GM23338 (cell line): ENCODE data around the gene SEPTIN7. TPM values are rescaled to one million over a fixed set of nuclear protein-coding genes. Genes with fewer than 3 reads are reported as not detected.

Experiments
- ATAC-seq: fragments of 200-7000 bp; cut with Tn5 transposase; 3 replicates; pipeline ENCODE4 v1.9.1; 2020
- DNase-seq: peaks from one replicate; pipeline ENCODE4 v3.0.0-alpha.2; 2015; ENCODE audit warnings: low spot score
- H2AFZ ChIP-seq: fragments of 200-600 bp; sonication (generic); 2 replicates; pipeline ENCODE4 v1.8.0; 2016; ENCODE audit warnings: antibody characterized with exemption, mild to moderate bottlenecking, moderate library complexity
- H3F3A ChIP-seq: fragments of 200-600 bp; sonication (generic); replicated peaks from 2 replicates; pipeline ENCODE4 v1.8.0; 2017; ENCODE audit warnings: antibody characterized with exemption, mixed run types, low read depth
- H3K27ac ChIP-seq: fragments of 200-600 bp; sonication (generic); 2 replicates; pipeline ENCODE4 v1.6.1; 2016; ENCODE audit warnings: low read depth
- H3K27me3 ChIP-seq: fragments of 200-600 bp; sonication (generic); 2 replicates; pipeline ENCODE4 v1.8.0; 2016; ENCODE audit warnings: mild to moderate bottlenecking, mixed run types, moderate library complexity; ENCODE audit not compliant: insufficient read depth
- H3K36me3 ChIP-seq: fragments of 200-600 bp; sonication (generic); 2 replicates; pipeline ENCODE4 v1.8.0; 2016; ENCODE audit warnings: mild to moderate bottlenecking; ENCODE audit not compliant: insufficient read depth
- H3K4me1 ChIP-seq: fragments of 200-600 bp; sonication (generic); 2 replicates; pipeline ENCODE4 v1.8.0; 2016; ENCODE audit warnings: mild to moderate bottlenecking, moderate library complexity; ENCODE audit not compliant: insufficient read depth
- H3K4me2 ChIP-seq: fragments of 200-600 bp; sonication (generic); 2 replicates; pipeline ENCODE4 v1.7.1; 2017; ENCODE audit warnings: mixed run types
- H3K4me3 ChIP-seq: fragments of 200-600 bp; sonication (generic); 2 replicates; pipeline ENCODE4 v1.6.1; 2016; ENCODE audit warnings: mixed run types
- H3K79me2 ChIP-seq: fragments of 200-600 bp; sonication (generic); replicated peaks from 2 replicates; pipeline ENCODE4 v1.8.0; 2017; ENCODE audit warnings: mild to moderate bottlenecking; ENCODE audit not compliant: insufficient read depth
- H3K9me2 ChIP-seq: fragments of 200-600 bp; sonication (generic); 2 replicates; pipeline ENCODE4 v1.8.0; 2017; ENCODE audit not compliant: insufficient read depth
- H4K20me1 ChIP-seq: fragments of 200-600 bp; sonication (generic); replicated peaks from 2 replicates; pipeline ENCODE4 v1.8.0; 2017; ENCODE audit warnings: mild to moderate bottlenecking; ENCODE audit not compliant: insufficient read depth
- H3K27ac Mint-ChIP-seq: 2 replicates; pipeline ENCODE4 v1.8.0; 2020; ENCODE audit warnings: inconsistent platforms, mild to moderate bottlenecking, moderate library complexity, mixed read lengths
- H3K27me3 Mint-ChIP-seq: 3 replicates; pipeline ENCODE4 v1.8.0; 2022; ENCODE audit warnings: low read depth, mild to moderate bottlenecking, moderate library complexity, mixed read lengths, inconsistent platforms; ENCODE audit not compliant: insufficient read depth, poor library complexity
- H3K36me3 Mint-ChIP-seq: 3 replicates; pipeline ENCODE4 v1.8.0; 2021; ENCODE audit warnings: low read depth, mild to moderate bottlenecking, inconsistent platforms, moderate library complexity, mixed read lengths
- H3K4me1 Mint-ChIP-seq: 3 replicates; pipeline ENCODE4 v1.8.0; 2020; ENCODE audit warnings: mild to moderate bottlenecking, inconsistent platforms, mixed read lengths
- H3K4me3 Mint-ChIP-seq: 3 replicates; pipeline ENCODE4 v1.8.0; 2021; ENCODE audit warnings: moderate library complexity, mild to moderate bottlenecking, inconsistent platforms, mixed read lengths
- H3K9me3 Mint-ChIP-seq: 3 replicates; pipeline ENCODE4 v1.8.0; 2020; ENCODE audit warnings: moderate library complexity, mild to moderate bottlenecking, inconsistent platforms, mixed read lengths
- EZH2phosphoT487 ChIP-seq: fragments of 200-600 bp; sonication (generic); IDR thresholded peaks from one replicate; pipeline ENCODE4 v1.8.1; 2018; ENCODE audit warnings: antibody characterized with exemption; ENCODE audit not compliant: unreplicated experiment
- JUNB ChIP-seq: IDR thresholded peaks from one replicate; pipeline ENCODE4 v1.6.1; 2016; ENCODE audit warnings: antibody characterized with exemption; ENCODE audit not compliant: unreplicated experiment
- NANOG ChIP-seq: IDR thresholded peaks from 2 replicates; pipeline ENCODE4 v1.6.1; 2016; ENCODE audit warnings: antibody characterized with exemption, borderline replicate concordance
- ZNF114 ChIP-seq: fragments of 250-450 bp; sonication (Bioruptor Pico); IDR thresholded peaks from 2 replicates; pipeline ENCODE4 v1.5.0; 2020; ENCODE audit warnings: mild to moderate bottlenecking, moderate library complexity
- ZNF331 ChIP-seq: fragments of 250-450 bp; sonication (Bioruptor Pico); IDR thresholded peaks from 2 replicates; pipeline ENCODE4 v1.5.0; 2020; ENCODE audit warnings: low read depth, mild to moderate bottlenecking, moderate library complexity
- polyA plus RNA-seq: library from polyadenylated mRNA; unstranded; fragments of >200 nt; fragmentation: Nextera tagmentation; extraction: Ambion mirVana; gene quantifications from 2 replicates; pipeline ENCODE4 v1.2.1, GENCODE V29; 2016
- total RNA-seq: library from RNA; depleted of rRNA; stranded (reverse); fragments of >200 nt; shearing (Covaris generic); gene quantifications from 2 replicates; pipeline ENCODE4 v1.2.3, GENCODE V29; 2014
- TF ChIP-seq, protein P1 (sequence below), 2 experiments: fragments of 200-600 bp in 1 of 2; sonication (generic) in 1 of 2; conservative IDR thresholded peaks; 2 replicates each; pipeline versions ENCODE4 v1.5.1 to v1.6.1; 2016 to 2017; ENCODE audit warnings: antibody characterized with exemption in 2 of 2, low read depth in 2 of 2, mild to moderate bottlenecking in 2 of 2, moderate library complexity in 1 of 2
- TF ChIP-seq, protein P2 (sequence below): IDR thresholded peaks from one replicate; pipeline ENCODE4 v1.6.1; 2018; ENCODE audit warnings: antibody characterized with exemption; ENCODE audit not compliant: unreplicated experiment
- TF ChIP-seq, protein P3 (sequence below): IDR thresholded peaks from 2 replicates; pipeline ENCODE4 v1.6.1; 2016; ENCODE audit warnings: antibody characterized with exemption
- TF ChIP-seq, protein P4 (sequence below): fragments of 250-450 bp; sonication (Bioruptor Pico); IDR thresholded peaks from 2 replicates; pipeline ENCODE4 v1.5.0; 2020; ENCODE audit warnings: mild to moderate bottlenecking, moderate library complexity

Gene SEPTIN7
- total and polyA plus RNA-seq, 2 experiments from 2014 or later, result 210 to 499 TPM

DNA sequence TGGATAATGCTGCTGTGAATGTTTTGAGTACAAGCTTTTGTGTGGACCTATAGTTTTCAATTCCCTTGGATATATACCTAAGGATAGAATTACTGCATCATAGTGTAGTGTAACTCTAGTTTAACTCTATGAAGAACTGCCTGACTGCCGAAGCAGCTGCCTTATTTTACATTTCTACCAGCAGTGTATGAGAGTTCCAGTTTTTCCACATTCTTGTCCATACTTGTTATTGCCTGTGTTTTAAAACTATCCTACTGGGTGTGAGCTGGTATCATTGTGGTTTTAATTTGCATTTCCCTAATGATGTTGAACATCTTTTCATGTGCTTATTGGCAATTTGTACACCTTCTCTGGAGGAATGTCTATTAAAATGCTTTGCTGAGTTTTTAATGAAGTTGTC lies 15.7 kb downstream of the SEPTIN7 start (continued):
- TF ChIP-seq, protein P1, sequence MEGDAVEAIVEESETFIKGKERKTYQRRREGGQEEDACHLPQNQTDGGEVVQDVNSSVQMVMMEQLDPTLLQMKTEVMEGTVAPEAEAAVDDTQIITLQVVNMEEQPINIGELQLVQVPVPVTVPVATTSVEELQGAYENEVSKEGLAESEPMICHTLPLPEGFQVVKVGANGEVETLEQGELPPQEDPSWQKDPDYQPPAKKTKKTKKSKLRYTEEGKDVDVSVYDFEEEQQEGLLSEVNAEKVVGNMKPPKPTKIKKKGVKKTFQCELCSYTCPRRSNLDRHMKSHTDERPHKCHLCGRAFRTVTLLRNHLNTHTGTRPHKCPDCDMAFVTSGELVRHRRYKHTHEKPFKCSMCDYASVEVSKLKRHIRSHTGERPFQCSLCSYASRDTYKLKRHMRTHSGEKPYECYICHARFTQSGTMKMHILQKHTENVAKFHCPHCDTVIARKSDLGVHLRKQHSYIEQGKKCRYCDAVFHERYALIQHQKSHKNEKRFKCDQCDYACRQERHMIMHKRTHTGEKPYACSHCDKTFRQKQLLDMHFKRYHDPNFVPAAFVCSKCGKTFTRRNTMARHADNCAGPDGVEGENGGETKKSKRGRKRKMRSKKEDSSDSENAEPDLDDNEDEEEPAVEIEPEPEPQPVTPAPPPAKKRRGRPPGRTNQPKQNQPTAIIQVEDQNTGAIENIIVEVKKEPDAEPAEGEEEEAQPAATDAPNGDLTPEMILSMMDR (conservative IDR thresholded peaks at IDR 0.05; ENCODE audit: low read depth in 2 of 2), result no peak
- TF ChIP-seq ZNF114 (CRISPR knock-in tag) (no peak), EZH2phosphoT487 (no peak)

DNA sequence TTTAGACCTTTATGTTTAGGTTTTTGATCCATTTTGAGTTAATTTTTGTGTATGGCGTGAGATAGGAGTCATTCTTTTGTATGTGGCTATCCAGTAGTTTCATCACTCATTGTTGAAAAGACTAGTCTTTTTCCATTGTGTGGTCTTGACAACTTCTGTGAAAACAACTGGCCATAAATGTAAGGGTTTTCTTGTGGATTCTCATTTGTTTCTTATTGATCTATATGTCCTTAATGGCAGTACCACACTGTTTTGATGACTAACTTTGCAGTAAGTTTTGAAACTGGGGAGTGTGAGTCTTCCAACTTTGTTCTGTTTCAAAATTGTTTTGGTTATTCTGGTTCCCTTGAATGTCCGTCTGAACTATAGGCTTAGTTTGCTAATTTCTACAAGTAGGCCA lies 16.3 kb downstream of the SEPTIN7 start:
- Histone ChIP-seq H3K4me2 (0 out of 2 replicates have a peak overlapping the region, but pooled peaks have one; percentile 3), H3K9me2 (no peaks in the 10 kb centered on the region), H3K27ac (no peak overlapping the region), H3K79me2 (peaks cover 100% of the 10 kb centered on the region), H3K4me1 (peaks cover 29% of the 10 kb centered on the region; the same call in 1 of the 2 replicates), H3F3A (no peaks in the 10 kb centered on the region), H3K36me3 (no peaks in the 10 kb centered on the region), H3K4me3 (no peak overlapping the region), H4K20me1 (peaks cover 28% of the 10 kb centered on the region), H2AFZ (no peak overlapping the region), H3K27me3 (no peaks in the 10 kb centered on the region)
- H3K27me3 Mint-ChIP-seq, result peaks cover 1% of the 10 kb centered on the region
- peaks cover 52% of the 10 kb centered on the region for H3K4me1 Mint-ChIP-seq
- DNase-seq, result no peak
- peaks cover 6% of the 10 kb centered on the region; the same call in 2 of the 3 replicates for H3K9me3 Mint-ChIP-seq
- ATAC-seq, result no peak
- H3K36me3 Mint-ChIP-seq, result peaks cover 17% of the 10 kb centered on the region; the same call in 2 of the 3 replicates
- no peak overlapping the region for H3K4me3 Mint-ChIP-seq
- no peak overlapping the region for H3K27ac Mint-ChIP-seq
- TF ChIP-seq, protein P2, sequence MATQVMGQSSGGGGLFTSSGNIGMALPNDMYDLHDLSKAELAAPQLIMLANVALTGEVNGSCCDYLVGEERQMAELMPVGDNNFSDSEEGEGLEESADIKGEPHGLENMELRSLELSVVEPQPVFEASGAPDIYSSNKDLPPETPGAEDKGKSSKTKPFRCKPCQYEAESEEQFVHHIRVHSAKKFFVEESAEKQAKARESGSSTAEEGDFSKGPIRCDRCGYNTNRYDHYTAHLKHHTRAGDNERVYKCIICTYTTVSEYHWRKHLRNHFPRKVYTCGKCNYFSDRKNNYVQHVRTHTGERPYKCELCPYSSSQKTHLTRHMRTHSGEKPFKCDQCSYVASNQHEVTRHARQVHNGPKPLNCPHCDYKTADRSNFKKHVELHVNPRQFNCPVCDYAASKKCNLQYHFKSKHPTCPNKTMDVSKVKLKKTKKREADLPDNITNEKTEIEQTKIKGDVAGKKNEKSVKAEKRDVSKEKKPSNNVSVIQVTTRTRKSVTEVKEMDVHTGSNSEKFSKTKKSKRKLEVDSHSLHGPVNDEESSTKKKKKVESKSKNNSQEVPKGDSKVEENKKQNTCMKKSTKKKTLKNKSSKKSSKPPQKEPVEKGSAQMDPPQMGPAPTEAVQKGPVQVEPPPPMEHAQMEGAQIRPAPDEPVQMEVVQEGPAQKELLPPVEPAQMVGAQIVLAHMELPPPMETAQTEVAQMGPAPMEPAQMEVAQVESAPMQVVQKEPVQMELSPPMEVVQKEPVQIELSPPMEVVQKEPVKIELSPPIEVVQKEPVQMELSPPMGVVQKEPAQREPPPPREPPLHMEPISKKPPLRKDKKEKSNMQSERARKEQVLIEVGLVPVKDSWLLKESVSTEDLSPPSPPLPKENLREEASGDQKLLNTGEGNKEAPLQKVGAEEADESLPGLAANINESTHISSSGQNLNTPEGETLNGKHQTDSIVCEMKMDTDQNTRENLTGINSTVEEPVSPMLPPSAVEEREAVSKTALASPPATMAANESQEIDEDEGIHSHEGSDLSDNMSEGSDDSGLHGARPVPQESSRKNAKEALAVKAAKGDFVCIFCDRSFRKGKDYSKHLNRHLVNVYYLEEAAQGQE, result no peak
- TF ChIP-seq, protein P1 (conservative IDR thresholded peaks at IDR 0.05; ENCODE audit: low read depth in 2 of 2), result no peak
- TF ChIP-seq, protein P3, sequence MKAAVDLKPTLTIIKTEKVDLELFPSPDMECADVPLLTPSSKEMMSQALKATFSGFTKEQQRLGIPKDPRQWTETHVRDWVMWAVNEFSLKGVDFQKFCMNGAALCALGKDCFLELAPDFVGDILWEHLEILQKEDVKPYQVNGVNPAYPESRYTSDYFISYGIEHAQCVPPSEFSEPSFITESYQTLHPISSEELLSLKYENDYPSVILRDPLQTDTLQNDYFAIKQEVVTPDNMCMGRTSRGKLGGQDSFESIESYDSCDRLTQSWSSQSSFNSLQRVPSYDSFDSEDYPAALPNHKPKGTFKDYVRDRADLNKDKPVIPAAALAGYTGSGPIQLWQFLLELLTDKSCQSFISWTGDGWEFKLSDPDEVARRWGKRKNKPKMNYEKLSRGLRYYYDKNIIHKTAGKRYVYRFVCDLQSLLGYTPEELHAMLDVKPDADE, result no peak
- no peak for TF ChIP-seq ZNF114 (CRISPR knock-in tag)
- TF ChIP-seq, protein P4, sequence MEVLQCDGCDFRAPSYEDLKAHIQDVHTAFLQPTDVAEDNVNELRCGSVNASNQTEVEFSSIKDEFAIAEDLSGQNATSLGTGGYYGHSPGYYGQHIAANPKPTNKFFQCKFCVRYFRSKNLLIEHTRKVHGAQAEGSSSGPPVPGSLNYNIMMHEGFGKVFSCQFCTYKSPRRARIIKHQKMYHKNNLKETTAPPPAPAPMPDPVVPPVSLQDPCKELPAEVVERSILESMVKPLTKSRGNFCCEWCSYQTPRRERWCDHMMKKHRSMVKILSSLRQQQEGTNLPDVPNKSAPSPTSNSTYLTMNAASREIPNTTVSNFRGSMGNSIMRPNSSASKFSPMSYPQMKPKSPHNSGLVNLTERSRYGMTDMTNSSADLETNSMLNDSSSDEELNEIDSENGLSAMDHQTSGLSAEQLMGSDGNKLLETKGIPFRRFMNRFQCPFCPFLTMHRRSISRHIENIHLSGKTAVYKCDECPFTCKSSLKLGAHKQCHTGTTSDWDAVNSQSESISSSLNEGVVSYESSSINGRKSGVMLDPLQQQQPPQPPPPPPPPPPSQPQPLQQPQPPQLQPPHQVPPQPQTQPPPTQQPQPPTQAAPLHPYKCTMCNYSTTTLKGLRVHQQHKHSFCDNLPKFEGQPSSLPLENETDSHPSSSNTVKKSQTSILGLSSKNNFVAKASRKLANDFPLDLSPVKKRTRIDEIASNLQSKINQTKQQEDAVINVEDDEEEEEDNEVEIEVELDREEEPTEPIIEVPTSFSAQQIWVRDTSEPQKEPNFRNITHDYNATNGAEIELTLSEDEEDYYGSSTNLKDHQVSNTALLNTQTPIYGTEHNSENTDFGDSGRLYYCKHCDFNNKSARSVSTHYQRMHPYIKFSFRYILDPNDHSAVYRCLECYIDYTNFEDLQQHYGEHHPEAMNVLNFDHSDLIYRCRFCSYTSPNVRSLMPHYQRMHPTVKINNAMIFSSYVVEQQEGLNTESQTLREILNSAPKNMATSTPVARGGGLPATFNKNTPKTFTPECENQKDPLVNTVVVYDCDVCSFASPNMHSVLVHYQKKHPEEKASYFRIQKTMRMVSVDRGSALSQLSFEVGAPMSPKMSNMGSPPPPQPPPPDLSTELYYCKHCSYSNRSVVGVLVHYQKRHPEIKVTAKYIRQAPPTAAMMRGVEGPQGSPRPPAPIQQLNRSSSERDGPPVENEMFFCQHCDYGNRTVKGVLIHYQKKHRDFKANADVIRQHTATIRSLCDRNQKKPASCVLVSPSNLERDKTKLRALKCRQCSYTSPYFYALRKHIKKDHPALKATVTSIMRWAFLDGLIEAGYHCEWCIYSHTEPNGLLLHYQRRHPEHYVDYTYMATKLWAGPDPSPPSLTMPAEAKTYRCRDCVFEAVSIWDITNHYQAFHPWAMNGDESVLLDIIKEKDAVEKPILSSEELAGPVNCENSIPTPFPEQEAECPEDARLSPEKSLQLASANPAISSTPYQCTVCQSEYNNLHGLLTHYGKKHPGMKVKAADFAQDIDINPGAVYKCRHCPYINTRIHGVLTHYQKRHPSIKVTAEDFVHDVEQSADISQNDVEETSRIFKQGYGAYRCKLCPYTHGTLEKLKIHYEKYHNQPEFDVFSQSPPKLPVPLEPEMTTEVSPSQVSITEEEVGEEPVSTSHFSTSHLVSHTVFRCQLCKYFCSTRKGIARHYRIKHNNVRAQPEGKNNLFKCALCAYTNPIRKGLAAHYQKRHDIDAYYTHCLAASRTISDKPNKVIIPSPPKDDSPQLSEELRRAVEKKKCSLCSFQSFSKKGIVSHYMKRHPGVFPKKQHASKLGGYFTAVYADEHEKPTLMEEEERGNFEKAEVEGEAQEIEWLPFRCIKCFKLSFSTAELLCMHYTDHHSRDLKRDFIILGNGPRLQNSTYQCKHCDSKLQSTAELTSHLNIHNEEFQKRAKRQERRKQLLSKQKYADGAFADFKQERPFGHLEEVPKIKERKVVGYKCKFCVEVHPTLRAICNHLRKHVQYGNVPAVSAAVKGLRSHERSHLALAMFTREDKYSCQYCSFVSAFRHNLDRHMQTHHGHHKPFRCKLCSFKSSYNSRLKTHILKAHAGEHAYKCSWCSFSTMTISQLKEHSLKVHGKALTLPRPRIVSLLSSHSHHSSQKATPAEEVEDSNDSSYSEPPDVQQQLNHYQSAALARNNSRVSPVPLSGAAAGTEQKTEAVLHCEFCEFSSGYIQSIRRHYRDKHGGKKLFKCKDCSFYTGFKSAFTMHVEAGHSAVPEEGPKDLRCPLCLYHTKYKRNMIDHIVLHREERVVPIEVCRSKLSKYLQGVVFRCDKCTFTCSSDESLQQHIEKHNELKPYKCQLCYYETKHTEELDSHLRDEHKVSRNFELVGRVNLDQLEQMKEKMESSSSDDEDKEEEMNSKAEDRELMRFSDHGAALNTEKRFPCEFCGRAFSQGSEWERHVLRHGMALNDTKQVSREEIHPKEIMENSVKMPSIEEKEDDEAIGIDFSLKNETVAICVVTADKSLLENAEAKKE, result no peak
- no peak for TF ChIP-seq JUNB
- TF ChIP-seq NANOG, result no peak
- no peak for TF ChIP-seq ZNF331 (CRISPR knock-in tag)
- no peak for TF ChIP-seq EZH2phosphoT487
